Suprapubic skin (tissue), 4 donors: ENCODE results near the gene CRB2.

Source experiments
- EP300 ChIP-seq: sonication (generic); formaldehyde crosslinking; IDR thresholded peaks from one replicate; pipeline ENCODE4 v1.6.1; 2017; ENCODE audit warnings: antibody characterized with exemption
- POLR2A ChIP-seq, 2 donors: fragments of 450-650 bp; IDR thresholded peaks; one replicate each; pipeline ENCODE4 v1.6.1; 2017; ENCODE audit warnings: antibody characterized with exemption in 2 of 2, mild to moderate bottlenecking in 2 of 2, moderate library complexity in 2 of 2
- POLR2AphosphoS5 ChIP-seq, 3 donors: sonication (generic); formaldehyde crosslinking; IDR thresholded peaks; one replicate each; pipeline ENCODE4 v1.6.1; 2017; ENCODE audit warnings: antibody characterized with exemption in 3 of 3
- TF ChIP-seq, protein P1 (sequence below), 2 donors: fragments of 200-600 bp in 1 of 2; fragments of 450-650 bp in 1 of 2; sonication (generic) in 1 of 2; IDR thresholded peaks; one replicate each; pipeline ENCODE4 v1.5.1; 2016 to 2019; ENCODE audit warnings: antibody characterized with exemption in 2 of 2, mild to moderate bottlenecking in 1 of 2, moderate library complexity in 1 of 2

DNA sequence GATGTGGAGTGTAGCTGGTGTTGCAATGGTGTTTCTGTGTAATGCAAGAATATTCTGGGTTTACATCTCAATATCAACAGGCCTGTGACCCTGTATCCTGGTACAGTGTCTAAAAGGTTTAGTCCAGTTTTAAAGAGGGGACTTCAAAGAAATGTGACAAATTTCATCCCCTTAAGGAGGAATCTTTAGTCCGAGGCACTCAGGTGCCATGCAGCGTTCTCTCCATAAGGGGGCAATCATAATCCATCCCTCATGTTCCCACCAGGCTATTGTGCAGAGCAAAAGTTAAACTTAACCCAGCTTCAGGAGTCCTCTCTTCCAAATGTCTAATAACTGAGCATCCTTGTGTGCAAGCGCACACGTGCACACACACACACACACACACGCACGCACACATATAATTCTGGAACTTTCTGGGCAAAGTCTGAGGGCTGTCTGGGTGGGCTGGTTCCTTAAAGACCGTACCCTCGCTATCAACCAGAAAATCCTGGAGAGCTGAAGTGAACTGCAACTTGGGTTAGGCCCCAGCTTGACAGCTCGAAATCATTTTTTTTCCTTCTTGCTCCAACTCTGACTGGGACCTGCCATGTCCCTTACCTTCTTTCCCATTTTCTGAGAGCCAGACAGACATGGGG lies 46.0 kb downstream of the CRB2 start:
- TF ChIP-seq, protein P1, sequence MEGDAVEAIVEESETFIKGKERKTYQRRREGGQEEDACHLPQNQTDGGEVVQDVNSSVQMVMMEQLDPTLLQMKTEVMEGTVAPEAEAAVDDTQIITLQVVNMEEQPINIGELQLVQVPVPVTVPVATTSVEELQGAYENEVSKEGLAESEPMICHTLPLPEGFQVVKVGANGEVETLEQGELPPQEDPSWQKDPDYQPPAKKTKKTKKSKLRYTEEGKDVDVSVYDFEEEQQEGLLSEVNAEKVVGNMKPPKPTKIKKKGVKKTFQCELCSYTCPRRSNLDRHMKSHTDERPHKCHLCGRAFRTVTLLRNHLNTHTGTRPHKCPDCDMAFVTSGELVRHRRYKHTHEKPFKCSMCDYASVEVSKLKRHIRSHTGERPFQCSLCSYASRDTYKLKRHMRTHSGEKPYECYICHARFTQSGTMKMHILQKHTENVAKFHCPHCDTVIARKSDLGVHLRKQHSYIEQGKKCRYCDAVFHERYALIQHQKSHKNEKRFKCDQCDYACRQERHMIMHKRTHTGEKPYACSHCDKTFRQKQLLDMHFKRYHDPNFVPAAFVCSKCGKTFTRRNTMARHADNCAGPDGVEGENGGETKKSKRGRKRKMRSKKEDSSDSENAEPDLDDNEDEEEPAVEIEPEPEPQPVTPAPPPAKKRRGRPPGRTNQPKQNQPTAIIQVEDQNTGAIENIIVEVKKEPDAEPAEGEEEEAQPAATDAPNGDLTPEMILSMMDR (IDR thresholded peaks at IDR 0.05): peak; percentile 52 to 58
- TF ChIP-seq POLR2A (IDR thresholded peaks at IDR 0.05) (no peak), EP300 (no peak), POLR2AphosphoS5 (IDR thresholded peaks at IDR 0.05) (no peak)
